Parathyroid adenoma (tissue), 2 donors: ENCODE measurements around the gene MCM8.

ENCODE experiments used
- H2AFZ ChIP-seq: fragments of 300-600 bp; sonication (generic); one replicate; pipeline ENCODE4 v1.7.0; 2017; ENCODE audit warnings: antibody characterized with exemption, mild to moderate bottlenecking
- H3K27ac ChIP-seq: fragments of 300-600 bp; sonication (generic); one replicate; pipeline ENCODE4 v1.7.0; 2017
- H3K27me3 ChIP-seq: fragments of 300-600 bp; sonication (generic); one replicate; pipeline ENCODE4 v1.7.0; 2017; ENCODE audit warnings: low read length; ENCODE audit not compliant: control insufficient read depth, insufficient read depth
- H3K36me3 ChIP-seq: fragments of 300-600 bp; sonication (generic); one replicate; pipeline ENCODE4 v1.7.0; 2017; ENCODE audit warnings: low read length; ENCODE audit not compliant: control insufficient read depth, insufficient read depth
- H3K4me1 ChIP-seq: fragments of 300-600 bp; sonication (generic); one replicate; pipeline ENCODE4 v1.7.0; 2017; ENCODE audit warnings: control low read depth
- H3K4me2 ChIP-seq: fragments of 300-600 bp; sonication (generic); one replicate; pipeline ENCODE4 v1.7.0; 2017; ENCODE audit warnings: low read length
- H3K4me3 ChIP-seq: fragments of 300-600 bp; sonication (generic); one replicate; pipeline ENCODE4 v1.7.0; 2017; ENCODE audit warnings: low read depth, low read length
- H3K79me2 ChIP-seq: fragments of 300-600 bp; sonication (generic); one replicate; pipeline ENCODE4 v1.7.0; 2017; ENCODE audit warnings: control low read depth
- H3K9ac ChIP-seq: fragments of 300-600 bp; sonication (generic); one replicate; pipeline ENCODE4 v1.7.0; 2017; ENCODE audit warnings: mild to moderate bottlenecking
- H3K9me3 ChIP-seq: fragments of 300-600 bp; sonication (generic); one replicate; pipeline ENCODE4 v1.7.0; 2017; ENCODE audit warnings: low read length; ENCODE audit not compliant: control insufficient read depth
- CTCF ChIP-seq: fragments of 300-600 bp; sonication (generic); IDR thresholded peaks from one replicate; pipeline ENCODE4 v1.7.0; 2017; ENCODE audit warnings: antibody characterized with exemption, mild to moderate bottlenecking
- donor health status: primary hyperparathyroidism.

MCM8 gene

GRCh38 chr20:5931411-5931810, 19.0 kb upstream of the MCM8 start:
- H3K4me3 ChIP-seq = no peak overlapping the region
- H3K27ac ChIP-seq = no peak overlapping the region
- no peak overlapping the region for H2AFZ ChIP-seq
- H3K36me3 ChIP-seq = no peaks in the 10 kb centered on the region
- H3K79me2 ChIP-seq = no peaks in the 10 kb centered on the region
- TF ChIP-seq CTCF = no peak
- H3K4me1 ChIP-seq = no peaks in the 10 kb centered on the region
- H3K9ac ChIP-seq = no peak overlapping the region
- no peak overlapping the region for H3K4me2 ChIP-seq
- no peaks in the 10 kb centered on the region for H3K9me3 ChIP-seq
- no peaks in the 10 kb centered on the region for H3K27me3 ChIP-seq

GRCh38 chr20:5932796-5933195, 17.7 kb upstream of the MCM8 start:
- no peak overlapping the region for H3K4me3 ChIP-seq
- TF ChIP-seq CTCF = no peak
- H3K4me1 ChIP-seq = no peaks in the 10 kb centered on the region
- no peak overlapping the region for H3K27ac ChIP-seq
- no peak overlapping the region for H3K9ac ChIP-seq
- no peaks in the 10 kb centered on the region for H3K27me3 ChIP-seq
- H3K9me3 ChIP-seq = no peaks in the 10 kb centered on the region
- no peak overlapping the region for H2AFZ ChIP-seq
- no peaks in the 10 kb centered on the region for H3K36me3 ChIP-seq
- H3K4me2 ChIP-seq = no peak overlapping the region
- no peaks in the 10 kb centered on the region for H3K79me2 ChIP-seq

DNA sequence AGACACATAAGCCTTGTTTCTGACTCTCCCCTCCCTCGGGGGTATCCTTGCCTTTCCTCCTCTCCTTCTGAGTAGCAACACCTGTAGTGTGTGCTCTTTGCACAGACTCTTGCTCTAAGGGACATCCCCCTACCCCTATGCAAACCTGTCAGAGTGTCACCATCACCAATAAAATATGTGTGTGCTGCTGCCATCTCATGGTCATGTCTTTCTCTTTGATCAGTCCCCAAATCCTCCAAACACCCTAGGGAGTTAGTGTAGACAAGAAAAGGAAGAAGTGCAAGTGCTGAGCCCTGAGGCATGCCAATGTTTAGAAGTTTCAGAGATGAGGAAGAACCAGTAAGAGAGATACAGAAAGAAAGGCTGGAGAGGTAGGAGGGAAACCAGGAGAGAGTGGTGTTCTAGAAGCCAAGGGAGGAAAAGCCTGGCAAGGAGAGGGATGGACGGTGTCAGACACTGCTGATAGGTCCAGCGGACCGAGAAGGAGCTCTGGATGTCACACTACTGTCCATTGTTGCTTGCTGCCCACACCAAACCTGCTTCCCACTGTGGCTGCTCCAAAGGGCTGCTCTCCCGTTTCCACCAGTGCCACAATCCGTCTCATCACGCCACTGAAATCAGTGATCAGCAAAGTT, 16.5 kb upstream of the MCM8 start:
- no peak for TF ChIP-seq CTCF
- Histone ChIP-seq H3K27me3 (no peaks in the 10 kb centered on the region), H3K4me1 (no peaks in the 10 kb centered on the region), H3K27ac (no peak overlapping the region), H3K4me3 (no peak overlapping the region), H3K4me2 (no peak overlapping the region), H2AFZ (no peak overlapping the region), H3K9ac (no peak overlapping the region), H3K79me2 (no peaks in the 10 kb centered on the region), H3K9me3 (no peaks in the 10 kb centered on the region), H3K36me3 (no peaks in the 10 kb centered on the region)

DNA sequence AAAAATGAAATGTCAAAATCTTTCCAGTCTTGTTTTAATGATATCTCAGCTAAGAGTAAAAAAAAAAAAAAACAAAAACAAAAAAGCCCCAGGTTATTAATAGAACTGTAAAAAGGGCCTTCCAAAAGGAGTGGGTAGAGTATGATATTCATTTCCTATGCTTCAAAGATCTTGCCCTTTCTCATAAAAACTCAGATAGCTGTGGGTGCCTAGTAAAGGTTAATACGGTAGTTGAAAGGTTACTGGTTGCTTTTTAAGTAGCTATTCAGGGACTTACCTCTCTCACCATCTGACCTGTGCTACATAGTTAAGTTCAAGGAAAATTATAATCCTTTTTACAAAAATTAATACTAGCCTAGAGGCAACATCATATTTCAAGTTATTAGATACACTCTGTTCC, 15.1 kb upstream of the MCM8 start:
- TF ChIP-seq CTCF = no peak
- H3K9ac ChIP-seq = no peak overlapping the region
- no peaks in the 10 kb centered on the region for H3K9me3 ChIP-seq
- H3K4me2 ChIP-seq = no peak overlapping the region
- no peak overlapping the region for H3K27ac ChIP-seq
- no peaks in the 10 kb centered on the region for H3K79me2 ChIP-seq
- no peaks in the 10 kb centered on the region for H3K4me1 ChIP-seq
- H3K36me3 ChIP-seq = no peaks in the 10 kb centered on the region
- no peaks in the 10 kb centered on the region for H3K27me3 ChIP-seq
- H2AFZ ChIP-seq = no peak overlapping the region
- H3K4me3 ChIP-seq = no peak overlapping the region

DNA sequence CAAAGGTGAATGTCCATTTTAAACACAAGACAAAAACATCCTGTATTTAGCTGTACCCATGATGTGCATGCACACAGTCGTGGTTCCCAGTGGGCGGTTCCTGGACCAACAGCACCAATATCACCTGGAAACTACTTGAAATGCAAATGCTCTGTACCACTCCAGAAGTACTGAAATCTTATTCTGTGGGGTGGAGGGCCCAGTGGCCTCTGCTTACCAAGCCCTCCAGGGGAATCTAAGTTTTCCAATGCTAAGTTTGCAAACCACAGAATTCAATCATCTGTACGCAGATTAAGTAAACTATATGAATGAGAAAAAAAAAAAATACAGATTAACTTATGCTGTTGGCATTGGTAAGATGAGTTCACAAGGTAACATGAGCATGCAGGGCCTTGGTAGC, 14.2 kb upstream of the MCM8 start:
- no peak overlapping the region for H3K4me2 ChIP-seq
- H3K27ac ChIP-seq = no peak overlapping the region
- no peak overlapping the region for H3K4me3 ChIP-seq
- H2AFZ ChIP-seq = no peak overlapping the region
- H3K27me3 ChIP-seq = no peaks in the 10 kb centered on the region
- no peaks in the 10 kb centered on the region for H3K4me1 ChIP-seq
- H3K9me3 ChIP-seq = no peaks in the 10 kb centered on the region
- H3K79me2 ChIP-seq = no peaks in the 10 kb centered on the region
- no peak overlapping the region for H3K9ac ChIP-seq
- H3K36me3 ChIP-seq = no peaks in the 10 kb centered on the region
- no peak for TF ChIP-seq CTCF
